CD4-positive, alpha-beta T cell treated with Interleukin-6 at 100 ng/mL for 8 hours (primary cell): Measurements from ENCODE around the gene KHK.

Source experiments
- DNase-seq: peaks from one replicate; pipeline ENCODE4 v3.0.0-alpha.2; 2020; ENCODE audit warnings: mixed read lengths, low spot score

KHK gene

DNA sequence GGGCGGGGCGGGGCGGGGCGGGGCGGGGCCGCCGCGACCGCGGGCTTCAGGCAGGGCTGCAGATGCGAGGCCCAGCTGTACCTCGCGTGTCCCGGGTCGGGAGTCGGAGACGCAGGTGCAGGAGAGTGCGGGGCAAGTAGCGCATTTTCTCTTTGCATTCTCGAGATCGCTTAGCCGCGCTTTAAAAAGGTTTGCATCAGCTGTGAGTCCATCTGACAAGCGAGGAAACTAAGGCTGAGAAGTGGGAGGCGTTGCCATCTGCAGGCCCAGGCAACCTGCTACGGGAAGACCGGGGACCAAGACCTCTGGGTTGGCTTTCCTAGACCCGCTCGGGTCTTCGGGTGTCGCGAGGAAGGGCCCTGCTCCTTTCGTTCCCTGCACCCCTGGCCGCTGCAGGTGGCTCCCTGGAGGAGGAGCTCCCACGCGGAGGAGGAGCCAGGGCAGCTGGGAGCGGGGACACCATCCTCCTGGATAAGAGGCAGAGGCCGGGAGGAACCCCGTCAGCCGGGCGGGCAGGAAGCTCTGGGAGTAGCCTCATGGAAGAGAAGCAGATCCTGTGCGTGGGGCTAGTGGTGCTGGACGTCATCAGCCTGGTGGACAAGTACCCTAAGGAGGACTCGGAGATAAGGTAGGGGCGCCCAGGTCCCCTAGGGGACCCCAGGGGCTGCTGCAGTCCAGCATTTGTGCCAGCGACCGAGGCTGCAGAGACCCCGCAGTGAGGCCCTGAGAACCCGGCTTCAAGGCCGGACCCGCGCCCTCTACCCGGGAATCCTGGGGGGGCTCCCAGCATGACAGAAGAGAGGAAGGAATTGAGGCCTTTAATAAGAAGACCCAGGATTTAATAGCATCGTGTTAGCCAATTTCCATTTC lies at the start of gene KHK:
TSS of gene KHK (plus strand) at position 49 of the 870 bp plus-strand sequence. CDS start at position 537, 488 bp downstream.
- no peak for DNase-seq

DNA sequence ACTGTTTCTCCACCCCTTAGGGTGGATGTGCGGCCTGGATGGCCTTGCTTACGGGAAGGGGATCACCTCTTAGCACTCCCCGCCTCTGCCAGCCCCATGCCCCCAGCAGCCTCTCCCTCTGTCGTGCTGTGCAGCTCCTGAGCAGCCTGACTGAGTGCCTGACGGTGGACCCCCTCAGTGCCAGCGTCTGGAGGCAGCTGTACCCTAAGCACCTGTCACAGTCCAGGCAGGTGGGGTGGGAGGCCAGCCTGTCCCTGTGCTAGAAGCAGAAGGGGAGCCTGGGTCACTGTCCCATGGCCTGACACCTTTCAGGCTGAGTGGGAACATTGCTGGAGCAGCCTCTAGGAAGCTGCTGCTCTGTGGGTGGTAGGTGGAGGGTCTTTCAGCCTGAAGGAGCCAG lies 48.6 kb upstream of the KHK start:
- no peak for DNase-seq

DNA sequence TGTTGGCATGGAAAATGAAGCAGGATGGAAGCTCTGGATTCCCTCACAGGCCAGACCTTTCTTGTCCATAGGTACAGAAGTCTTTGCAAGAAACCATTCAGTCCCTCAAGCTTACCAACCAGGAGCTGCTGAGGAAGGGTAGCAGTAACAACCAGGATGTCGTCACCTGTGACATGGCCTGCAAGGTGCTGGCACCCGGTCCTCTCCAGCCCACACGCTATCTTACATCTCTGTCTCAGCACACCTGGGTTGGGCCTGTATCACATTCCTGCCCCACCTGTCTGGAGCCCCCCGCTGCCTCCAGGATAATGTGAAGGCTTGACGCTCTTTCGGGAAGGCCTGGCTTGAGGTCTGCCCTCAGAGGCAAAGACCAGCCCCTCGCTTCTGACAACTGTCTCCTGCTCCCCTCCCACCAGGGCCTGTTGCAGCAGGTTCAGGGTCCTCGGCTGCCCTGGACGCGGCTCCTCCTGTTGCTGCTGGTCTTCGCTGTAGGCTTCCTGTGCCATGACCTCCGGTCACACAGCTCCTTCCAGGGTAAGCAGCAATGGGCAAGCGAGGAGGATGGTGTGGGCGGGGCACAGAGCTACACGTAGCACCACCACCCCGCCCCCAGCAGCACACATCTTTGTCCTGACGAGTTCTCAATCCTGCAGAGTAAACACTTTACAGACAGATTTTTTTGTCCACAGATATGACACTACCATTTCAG lies 47.8 kb upstream of the KHK start:
- no peak for DNase-seq

DNA sequence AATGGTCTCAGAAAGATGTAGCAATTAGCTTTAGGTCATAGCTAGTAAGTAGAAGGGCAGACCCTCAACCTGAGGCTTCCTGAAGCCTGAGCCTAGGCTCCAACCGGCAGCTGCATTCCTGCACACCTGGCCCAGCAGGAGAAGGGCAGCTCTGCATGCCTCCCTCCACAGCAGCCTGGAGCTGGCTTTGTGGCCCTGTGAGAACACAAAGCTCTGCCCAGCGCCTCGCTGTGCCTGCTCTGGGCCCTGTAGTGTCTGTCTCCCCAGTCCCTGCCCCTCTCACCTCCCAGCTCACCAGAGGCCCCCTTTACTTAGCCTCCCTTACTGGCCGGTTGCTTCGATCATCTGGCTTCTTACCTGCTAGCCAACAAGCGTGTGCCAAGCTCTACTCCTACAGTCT lies 47.1 kb upstream of the KHK start:
- DNase-seq = no peak

DNA sequence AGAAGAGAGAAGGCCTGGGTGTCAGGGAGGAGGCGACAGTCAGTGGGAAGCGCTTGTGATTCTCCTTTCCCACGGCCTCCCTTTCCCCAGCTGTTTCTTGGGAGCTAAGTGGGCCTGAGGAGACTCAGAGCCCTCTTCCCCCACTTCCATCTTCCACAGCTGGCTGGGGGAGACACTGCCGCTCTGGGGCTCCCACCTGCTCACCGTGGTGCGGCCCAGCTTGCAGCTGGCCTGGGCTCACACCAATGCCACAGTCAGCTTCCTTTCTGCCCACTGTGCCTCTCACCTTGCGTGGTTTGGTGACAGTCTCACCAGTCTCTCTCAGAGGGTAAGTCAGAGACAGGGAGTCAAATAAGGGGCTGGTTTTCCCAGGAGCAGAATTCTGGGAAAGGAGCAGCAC lies 46.7 kb upstream of the KHK start:
- no peak for DNase-seq

DNA sequence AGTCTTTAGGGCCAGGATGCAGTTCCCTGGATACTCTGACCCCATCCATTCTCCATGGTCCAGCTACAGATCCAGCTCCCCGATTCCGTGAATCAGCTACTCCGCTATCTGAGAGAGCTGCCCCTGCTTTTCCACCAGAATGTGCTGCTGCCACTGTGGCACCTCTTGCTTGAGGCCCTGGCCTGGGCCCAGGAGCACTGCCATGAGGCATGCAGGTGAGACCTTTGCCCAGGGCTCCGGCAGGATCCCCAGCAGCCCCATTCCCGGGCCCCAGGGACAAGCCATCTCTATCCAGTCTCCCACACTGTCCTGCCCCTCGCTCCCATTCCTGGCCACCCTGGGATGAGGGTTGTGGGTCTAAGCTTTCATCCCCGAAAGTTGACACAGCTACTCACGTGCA lies 46.3 kb upstream of the KHK start:
- no peak for DNase-seq

DNA sequence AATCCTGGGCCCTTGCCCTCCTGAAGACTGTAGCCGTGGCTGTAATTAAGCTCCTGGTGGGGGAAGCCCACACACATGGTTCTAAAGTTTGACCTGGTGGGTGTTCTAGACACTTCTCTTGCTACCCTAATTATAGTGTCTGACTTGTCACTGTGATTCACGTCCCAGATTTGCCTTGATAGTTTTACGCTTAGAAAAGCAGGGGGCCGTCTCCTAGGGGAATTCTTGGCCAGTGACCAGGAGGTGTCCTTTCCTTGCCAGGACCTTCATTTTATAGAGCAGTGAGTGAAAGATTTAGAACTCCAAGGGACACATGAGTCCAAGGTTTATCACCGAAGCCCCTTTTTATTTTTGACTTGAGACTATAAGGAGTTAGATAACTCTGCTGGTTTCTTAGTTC lies 44.8 kb upstream of the KHK start:
- no peak for DNase-seq

DNA sequence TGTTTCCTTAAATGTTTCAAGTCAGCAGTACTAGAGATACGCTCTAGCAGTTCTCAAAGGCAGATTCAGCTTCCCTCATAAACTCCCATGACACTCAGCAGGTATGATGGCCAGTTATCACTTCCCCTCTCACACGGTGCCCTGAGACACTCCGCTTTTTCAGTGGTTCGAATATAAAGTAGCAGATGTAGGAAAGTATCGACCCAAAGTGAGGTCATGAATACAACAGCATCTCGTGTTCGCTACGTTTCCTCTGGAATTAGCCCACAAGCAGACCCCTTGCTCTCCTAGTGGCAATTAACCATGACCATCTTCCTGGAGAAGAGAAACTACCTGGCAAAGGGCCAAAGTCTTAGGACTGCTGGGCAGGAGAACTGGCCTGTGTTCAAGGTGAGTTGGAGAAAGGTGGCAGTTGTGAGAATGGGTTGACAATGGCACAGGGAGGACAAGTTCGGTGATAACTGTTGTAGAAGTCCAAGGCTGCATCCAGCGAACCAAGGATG lies 44.4 kb upstream of the KHK start:
- no peak for DNase-seq

DNA sequence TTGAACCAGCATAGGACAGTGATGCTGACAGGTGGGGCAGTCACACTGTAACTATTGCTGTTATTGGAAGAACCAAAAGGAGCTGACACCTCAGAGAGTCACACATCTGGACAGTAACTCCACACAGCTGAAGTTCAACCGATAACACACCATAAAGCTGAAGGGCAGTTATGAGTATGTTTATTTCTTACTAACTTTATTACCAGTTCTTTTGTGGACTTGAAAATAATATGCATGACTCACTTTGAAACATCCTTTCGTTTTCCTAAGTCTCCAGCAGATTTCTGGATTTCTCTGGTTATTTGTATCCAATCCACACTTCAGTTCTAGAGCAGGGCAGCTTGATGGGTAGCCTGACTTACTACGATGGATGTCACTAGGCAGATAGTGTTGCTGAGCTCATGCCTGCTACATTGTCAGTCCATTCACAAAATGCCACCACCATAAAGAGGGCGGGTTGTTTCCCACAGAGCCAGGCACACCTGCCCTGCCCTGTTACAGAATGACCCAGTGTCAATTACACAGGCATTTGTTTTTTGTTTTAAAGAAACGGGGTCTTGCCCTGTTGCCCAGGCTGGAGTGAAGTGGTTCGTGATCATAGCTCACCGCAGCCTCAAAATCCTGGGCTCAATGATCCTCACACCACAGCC lies 43.5 kb upstream of the KHK start:
- no peak for DNase-seq

DNA sequence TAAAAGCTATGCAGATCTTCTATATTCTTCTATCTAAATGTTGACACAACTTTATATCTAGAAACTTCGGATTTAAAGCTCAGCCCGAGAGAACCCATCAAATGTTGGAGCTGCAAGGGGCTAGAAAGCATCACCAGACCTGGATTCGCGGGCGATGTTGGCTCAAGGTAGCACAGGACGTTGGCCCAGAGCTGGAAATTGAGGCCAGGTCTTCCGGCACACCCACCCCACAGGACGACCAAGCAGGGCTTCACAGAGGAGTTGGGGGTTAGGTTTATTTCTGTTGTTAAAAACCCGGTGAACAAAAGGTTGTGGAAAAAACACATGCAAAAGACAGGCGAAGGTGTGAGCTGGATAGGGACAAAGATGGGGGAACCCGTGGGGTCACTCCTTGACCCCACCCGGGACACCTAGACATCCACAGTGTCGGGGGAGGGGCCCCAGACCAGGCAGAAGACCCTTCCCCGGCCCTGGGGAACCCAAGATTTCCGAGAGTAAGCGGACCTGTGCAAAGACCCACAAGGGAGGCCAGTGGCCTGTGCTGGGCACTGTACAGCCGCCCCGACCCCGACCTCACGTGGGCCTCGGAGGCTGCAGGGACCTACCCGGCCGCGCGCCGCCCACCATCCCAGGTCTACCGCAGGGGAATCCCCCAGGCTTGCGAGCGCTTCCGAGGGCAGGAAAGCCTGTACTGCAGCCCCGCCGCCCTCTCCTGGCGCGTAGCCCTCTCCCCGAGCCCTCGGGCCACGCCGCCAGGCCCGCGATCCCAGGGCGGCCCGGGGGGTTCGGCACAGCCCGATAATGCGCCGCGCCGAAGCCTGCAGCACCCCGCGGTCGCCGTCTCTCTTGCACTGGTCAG lies 36.9 kb upstream of the KHK start:
- DNase-seq = peak; percentile 54

DNA sequence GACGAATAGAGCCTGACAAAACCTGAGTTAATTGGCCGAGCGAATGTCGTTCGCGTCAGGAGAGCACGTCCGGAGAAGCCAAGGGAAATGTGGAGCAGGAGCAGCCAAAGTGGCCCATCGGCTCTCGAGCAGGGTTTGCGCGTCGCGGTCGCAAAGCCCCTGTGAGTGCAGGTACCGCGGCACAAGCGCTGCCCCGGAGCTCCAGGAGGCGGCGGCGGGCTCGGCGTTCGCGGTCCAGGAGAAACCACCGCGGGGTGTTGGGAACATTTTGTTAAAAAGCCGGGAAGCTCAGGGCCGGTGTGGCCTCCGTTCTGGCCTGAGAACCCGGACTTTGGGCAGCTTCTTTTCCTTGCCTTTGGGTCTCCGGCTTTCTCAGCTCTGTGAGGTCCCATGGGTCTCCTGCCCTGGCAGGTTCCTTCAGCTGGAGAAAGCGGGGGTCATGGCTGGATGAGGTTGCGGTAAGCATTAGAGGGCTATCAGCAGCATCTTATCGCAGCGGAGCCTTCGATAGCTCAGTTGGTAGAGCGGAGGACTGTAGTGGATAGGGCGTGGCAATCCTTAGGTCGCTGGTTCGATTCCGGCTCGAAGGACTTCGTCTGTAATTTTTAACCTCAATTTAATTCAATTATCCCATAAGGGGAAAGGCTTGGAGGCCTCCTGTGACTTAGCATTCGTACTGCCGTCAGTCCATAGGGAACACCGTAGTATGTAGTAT lies 36.1 kb upstream of the KHK start:
- peak; percentile 88 for DNase-seq

DNA sequence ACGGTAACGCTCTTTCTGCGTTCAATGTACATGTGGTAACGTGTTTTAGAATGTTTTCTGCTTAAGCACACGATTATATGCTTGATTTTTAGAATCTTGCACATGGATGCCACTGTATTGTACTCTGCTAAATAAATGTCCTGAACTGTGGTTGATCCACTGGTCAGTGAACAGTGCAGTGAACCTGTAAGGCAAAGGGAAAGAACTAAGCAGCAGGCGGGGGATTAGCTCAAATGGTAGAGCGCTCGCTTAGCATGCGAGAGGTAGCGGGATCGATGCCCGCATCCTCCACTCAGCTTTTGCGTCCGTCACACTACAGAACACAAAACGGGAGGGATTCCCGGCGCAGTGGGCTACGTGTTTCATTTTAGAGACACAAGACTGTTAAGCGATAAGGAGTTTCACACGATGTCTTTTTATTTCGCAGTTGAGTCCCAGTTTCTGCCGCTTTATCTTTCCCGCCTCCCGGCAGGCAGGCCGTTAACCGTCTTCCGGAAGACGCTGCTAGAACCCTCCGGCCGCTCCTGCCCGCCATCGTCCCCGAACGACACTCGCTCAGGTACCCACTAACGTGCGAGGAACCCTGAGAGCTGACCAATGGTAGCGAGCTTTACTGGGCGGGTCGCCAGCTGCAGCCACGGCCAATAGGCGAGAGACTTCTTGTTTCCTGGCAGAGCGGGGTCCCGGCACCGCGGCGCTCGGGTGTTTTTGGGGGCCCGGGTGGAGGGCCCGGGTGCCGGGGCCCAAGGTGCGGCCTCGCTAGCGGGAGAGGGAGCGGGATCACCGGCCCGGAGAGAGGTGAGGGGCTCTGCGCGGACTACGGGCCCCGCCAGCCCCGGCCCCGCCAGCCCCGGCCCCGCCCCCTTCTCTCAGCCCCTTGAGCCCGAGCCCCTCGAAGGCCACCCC lies 35.3 kb upstream of the KHK start, which contains the start of gene AGBL5:
TSS of gene AGBL5 (plus strand) at position 673 of the 906 bp plus-strand sequence. CDS start 1,291 bp downstream, outside the sequence.
- peak; percentile 96 for DNase-seq

DNA sequence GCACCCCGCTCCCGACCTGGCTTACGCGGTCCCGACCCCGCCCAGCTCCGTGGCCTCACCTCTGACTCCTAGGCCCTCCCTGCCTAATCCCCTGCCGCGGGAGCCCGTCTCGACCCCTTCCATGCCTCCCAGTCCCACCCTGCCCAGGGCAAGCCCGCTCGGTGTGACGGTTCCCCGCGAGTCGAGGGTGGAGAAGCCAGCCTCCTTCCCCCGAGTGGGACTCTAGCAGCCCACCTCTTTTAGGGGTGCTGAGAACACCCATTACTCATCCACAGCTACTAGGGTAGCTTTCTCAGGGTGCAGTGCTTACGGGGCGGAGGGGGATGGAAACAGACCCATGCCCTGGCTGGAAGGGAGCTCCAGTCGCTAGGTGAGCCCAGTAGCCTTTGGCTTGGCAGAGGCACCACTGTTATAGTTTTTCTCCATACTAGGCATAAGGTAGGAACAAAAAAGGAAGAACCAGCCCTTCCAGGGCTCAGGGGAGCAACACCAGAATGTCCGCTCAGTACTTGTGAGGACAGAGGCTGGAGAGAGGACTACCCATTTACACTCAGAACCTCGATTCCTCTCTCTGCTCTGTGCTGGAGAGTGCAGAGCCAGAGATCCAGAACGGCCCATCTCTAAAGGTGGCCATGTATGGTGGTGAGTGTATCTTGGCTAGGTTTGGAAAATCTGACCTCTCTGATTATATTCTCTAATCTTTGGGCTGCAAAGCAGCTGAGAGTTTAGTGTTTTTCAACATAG lies 34.5 kb upstream of the KHK start:
- DNase-seq = peak; percentile 32

DNA sequence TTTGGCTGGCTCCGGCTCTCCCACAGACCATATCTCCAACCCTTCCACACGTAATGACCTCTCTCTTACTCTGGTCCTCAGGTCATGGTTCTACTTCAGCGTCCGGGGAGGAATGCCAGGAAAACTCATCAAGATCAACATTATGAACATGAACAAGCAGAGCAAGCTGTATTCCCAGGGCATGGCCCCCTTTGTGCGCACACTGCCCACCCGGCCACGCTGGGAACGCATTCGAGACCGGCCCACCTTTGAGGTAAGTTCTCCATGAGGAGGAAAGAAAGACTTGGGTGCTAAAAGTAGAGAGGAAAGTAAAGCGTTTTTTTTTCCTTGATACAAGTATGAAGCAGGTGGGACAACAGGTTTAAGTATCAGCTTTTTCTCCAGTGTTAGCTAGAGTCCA lies 33.3 kb upstream of the KHK start:
- no peak for DNase-seq

DNA sequence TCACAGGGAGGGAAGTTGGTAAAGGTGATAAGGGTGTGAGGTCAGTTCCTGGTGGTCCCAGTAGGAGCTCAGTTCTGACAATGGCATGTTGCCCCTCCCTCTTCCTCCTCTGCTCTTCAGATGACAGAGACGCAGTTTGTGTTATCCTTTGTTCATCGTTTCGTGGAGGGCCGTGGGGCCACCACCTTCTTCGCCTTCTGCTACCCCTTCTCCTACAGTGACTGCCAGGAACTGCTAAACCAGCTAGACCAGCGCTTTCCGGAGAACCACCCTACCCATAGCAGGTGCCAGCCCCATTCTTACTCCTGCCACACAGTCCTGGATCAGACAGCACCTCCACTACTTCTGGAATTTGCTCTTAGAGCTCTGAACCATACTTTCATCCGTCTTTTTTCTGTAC lies 32.8 kb upstream of the KHK start:
- no peak for DNase-seq

DNA sequence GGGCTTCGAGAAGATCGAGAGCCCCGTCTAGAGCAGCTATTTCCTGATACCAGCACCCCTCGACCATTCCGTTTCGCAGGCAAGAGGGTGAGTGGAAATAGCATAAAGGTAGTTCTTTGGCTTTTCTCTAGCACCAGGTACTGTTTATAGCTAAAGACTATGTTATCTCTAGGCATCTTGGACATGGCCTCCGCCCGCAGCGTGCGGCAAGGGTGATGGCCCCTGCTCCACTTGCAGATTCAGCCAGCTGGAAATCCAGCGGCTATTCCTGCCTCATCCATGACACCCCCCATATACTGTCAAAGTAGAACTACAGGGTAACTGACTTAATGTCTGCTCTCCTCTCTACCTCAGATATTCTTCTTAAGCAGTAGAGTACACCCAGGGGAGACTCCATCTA lies 31.9 kb upstream of the KHK start:
- DNase-seq = no peak

DNA sequence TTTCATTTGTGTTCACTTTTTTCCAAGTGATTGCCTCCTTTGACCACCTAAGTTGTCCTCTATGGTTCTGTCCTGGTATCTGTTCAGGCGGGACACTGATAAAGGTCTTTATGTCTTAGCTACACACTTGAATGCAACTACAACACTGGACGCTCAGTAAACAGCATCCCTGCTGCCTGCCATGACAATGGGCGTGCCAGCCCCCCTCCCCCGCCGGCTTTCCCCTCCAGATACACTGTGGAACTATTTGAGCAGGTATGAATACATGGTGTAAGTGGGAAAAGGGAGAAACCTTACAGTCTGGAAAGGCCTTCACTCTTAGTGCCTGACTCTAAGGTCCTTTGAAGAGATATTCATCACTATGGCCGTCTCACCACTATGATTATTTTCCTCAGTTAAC lies 29.4 kb upstream of the KHK start:
- no peak for DNase-seq

DNA sequence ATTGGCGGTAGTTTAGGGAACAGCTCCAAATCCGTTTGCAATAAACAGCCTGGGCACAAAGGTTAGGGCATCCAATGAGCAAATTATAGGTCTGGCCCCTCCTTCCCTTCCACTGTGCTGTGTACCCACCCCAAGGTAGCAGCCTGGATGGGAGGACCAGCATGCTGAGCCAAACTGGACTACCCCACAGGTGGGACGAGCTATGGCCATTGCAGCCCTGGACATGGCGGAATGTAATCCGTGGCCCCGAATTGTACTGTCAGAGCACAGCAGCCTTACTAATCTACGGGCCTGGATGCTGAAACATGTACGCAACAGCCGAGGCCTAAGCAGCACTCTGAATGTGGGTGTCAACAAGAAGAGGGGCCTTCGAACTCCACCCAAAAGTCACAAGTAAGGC lies 28.4 kb upstream of the KHK start:
- no peak for DNase-seq

DNA sequence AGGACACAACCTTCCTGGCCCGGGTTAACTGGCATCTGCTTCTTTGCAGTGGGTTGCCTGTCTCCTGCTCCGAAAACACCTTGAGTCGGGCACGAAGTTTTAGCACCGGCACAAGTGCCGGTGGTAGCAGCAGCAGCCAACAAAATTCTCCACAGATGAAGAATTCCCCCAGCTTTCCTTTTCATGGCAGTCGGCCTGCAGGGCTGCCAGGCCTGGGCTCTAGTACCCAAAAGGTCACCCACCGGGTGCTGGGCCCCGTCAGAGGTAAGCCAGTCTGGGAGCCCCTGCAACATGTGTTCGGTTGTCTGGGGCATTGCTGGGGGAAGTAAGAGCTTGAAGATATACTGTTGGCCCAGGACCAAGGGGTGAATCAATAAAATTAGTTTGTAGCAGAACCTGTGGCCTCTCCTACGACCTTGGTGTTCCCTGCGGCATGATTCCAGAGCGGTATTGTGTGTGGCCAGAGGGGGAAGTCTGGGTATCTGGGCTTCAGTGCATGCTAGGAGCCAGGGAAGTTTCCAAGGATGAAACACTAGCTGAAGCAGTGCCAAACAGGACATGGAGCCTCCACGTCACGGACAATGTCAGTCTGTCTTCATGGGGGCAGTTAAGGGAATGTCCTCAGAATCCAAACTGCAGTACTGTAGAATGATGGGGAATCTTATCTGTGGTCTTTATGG lies 27.3 kb upstream of the KHK start:
- no peak for DNase-seq
